Fibroblast of pulmonary artery (primary cell): ENCODE results near the gene KCNAB2.

Source experiments
- DNase-seq: peaks from one replicate; pipeline ENCODE4 v3.0.0-alpha.2; 2010; ENCODE audit warnings: low read depth
- H3K4me3 ChIP-seq: replicated peaks from 2 replicates; pipeline ENCODE4 v1.5.1; 2011; ENCODE audit warnings: low read depth, mild to moderate bottlenecking, control low read depth, low read length, moderate library complexity
- CTCF ChIP-seq: IDR thresholded peaks from 2 replicates; pipeline ENCODE4 v1.5.1; 2011; ENCODE audit warnings: mild to moderate bottlenecking, control low read depth, low read length, inconsistent platforms; ENCODE audit errors: missing control alignments

The KCNAB2 gene

DNA sequence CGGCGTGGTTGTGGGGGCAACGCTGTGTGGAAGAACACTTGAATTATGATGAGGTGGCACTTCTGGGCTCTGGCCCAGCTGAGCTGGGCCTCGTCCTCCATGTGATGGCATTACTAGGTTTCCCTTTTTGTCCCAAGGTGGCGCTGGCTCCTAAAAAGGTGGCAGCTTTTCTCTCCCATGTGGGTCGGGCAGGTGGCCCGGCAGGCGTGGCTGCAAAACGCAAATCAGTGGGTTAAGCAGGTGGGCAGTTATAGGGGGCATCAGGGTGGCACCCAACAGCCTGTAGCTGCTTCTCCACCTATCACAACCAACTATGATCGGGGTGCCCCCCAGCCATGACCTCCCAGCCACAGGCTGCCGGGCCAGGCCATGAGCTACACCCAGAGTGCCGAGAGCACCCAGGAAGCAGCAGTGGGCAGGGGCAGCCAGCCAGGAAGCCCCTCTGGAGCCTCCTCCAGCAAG is 59.6 kb downstream of the KCNAB2 start:
- no peak for DNase-seq
- no peak overlapping the region for H3K4me3 ChIP-seq
- no peak for TF ChIP-seq CTCF

DNA sequence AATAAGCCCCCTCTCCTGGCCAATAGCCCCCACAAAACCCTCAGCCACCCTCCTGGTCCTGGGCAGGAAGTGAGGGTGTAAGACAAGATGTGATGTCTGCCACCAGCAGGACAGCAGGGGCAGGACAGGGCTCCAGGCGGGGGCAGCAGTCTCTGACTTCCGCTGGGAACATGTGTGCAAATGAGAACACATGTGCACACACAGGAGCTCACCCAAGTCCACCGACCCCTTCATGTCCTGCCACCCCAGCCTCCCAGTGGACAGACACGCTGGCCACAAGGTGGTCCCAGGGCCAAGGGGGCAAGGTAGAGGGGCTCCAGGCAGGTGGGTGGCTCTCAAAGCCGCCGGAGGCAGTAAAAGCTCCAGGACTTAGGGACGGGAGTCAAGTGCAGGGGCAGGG is 60.1 kb downstream of the KCNAB2 start:
- H3K4me3 ChIP-seq: no peak overlapping the region
- no peak for TF ChIP-seq CTCF
- DNase-seq: no peak

GRCh38 chr1:6106321-6106731 is 60.6 kb downstream of the KCNAB2 start:
- no peak for TF ChIP-seq CTCF
- H3K4me3 ChIP-seq: no peak overlapping the region
- no peak for DNase-seq

GRCh38 chr1:6106977-6107376 is 61.3 kb downstream of the KCNAB2 start:
- TF ChIP-seq CTCF: no peak
- no peak for DNase-seq
- no peak overlapping the region for H3K4me3 ChIP-seq

DNA sequence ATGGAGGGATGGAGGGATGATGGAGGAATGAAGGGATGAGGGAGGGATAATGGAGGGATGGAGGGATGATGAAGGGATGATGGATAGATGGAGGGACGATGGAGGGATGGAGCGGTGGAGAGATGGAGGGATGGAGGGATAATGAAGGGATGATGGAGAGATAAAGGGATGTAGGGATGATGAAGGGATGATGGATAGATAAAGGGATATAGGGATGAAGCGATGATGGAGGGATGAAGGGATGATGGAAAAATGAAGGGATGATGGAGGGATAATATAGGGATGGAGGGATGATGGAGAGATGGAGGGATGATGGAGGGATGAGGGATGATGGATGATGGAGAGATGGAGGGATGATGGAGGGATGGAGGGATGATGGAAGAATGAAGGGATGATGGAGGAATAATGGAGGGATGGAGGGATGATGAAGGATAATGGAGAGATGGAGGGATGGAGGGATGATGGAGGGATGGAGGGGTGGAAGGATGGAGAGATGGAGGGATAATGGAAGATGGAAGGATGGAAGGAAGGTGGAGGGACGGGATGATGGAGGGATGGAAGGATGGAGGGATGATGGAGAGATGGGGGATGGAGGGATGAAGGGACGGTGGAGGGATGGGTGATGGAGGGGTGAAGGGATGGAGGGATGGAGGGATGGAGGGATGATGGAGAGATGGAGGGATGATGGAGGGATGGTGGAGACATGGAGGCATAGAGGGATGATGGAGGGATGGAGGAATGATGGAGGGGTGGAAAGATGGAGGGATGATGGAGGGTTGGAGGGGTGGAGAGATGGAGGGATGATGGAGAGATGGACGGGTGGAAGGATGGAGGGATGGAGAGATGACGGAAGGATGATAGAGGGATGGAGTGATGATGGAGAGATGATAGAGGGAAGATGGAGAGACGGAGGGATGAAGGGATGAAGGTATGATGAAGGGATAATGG is 62.0 kb downstream of the KCNAB2 start:
- H3K4me3 ChIP-seq: no peak overlapping the region
- no peak for TF ChIP-seq CTCF
- no peak for DNase-seq

GRCh38 chr1:6108476-6108875 is 62.8 kb downstream of the KCNAB2 start:
- DNase-seq: no peak
- H3K4me3 ChIP-seq: no peak overlapping the region
- no peak for TF ChIP-seq CTCF
